ENCODE data around the gene USP24.

Gene USP24

DNA sequence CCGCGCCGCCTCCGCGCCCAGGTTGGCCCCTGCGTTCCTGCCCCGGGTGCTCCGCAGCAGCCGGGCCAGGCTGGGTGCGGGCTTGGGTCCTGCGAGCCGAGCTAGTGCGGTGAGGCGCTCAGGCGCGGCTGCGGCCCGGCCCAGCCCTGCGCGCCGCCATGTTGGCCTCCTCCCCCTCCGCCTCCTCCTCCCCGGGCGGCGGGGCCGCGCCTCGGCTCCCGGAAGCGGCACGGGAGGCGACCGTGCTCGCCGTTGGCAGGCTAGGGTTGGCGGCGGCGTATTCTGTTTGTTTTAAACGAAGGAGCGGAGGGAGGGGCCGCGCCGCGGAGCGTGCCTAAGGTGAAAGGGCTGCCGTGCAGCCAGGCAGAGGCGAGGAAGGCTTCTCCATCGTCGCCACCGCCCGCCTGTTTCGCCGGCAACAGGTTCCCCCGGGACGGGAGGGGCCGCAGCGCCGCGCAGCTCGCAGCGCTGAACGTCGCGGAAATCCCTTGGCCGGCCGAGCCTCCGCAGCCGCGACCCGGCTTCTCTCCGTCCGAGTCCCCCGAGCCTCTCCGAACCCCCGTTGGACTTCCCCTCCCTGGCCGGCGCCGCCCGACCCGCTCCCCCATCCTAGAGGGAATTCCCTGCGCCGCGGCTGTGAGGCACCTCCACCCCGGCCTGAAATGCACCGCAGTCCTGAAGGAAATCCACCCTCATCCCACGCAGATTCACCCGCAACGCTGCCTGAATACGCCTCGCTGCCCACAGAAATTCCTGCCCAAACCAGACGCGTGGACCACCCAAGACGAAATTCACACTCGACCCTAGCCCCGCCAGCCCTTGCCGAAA lies at the start of gene USP24:
USP24 (minus strand) TSS at position 171 of the 828 bp plus-strand sequence. CDS start 251 bp downstream, outside the sequence.
- DNase-seq (ENCODE audit: low spot score): peak; percentile 77

DNA sequence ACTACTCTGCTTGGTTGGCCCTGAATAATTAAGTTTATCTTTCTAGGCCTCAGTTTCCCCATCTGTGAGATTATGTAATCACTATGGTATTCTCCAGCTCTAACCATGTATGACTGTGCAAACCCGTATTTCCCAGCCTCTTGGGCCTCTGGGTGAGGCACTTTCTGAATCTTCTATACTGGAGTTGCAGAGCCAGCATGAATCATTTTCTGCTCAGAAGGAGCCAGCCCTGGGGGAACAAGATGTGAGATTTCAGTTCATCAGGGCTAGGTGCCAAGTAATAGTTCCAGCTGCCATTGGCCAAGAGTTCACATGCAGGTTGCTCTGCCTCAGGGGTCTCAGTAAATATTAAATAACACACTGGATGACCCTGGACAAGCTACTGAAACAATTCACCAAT lies 47.7 kb upstream of the USP24 start:
- no peak for DNase-seq (ENCODE audit: low spot score)

DNA sequence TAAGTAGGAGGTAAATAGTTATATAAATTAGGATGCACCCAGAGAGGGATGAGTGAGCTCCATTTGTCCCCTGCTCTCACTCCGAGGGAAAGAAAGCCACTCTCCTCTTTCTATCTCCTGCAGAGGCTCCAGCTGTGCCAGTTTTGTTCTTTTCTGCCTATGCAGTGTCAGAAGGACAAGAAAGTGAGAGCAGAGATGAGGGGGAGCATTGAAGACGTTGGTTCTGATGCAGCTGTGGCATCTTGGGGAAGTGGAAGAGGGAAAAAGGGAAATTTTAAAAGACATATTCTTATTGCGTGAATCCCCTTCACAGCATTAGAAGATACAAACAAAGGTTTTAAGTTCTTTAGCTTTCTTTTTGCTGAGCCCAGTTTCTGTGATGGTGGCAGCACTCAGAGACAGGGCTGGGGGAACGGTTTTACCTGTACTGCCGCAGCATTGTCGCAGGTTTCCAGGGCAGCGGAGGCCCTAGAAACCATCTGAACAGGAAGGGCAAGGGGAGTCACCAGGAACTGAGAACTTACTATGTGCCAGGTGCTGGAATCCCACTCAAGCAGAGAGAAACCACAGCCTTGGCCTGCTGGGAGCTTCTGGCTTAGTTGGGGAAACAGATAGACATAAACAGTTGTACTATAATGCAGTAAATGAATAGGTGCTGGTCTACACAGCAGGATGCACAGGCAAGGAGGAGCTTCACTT lies 44.9 kb upstream of the USP24 start:
- DNase-seq (ENCODE audit: low spot score): no peak

- peak; percentile 49 for DNase-seq (ENCODE audit: low spot score)
Observed at GRCh38 chr1:55257958-55258357, 42.8 kb upstream of the USP24 start.

- DNase-seq (ENCODE audit: low spot score): no peak
Observed at GRCh38 chr1:55255901-55256300, 40.7 kb upstream of the USP24 start.

GRCh38 chr1:55252942-55253589 lies 37.9 kb upstream of the USP24 start:
- no peak for DNase-seq (ENCODE audit: low spot score)

DNA sequence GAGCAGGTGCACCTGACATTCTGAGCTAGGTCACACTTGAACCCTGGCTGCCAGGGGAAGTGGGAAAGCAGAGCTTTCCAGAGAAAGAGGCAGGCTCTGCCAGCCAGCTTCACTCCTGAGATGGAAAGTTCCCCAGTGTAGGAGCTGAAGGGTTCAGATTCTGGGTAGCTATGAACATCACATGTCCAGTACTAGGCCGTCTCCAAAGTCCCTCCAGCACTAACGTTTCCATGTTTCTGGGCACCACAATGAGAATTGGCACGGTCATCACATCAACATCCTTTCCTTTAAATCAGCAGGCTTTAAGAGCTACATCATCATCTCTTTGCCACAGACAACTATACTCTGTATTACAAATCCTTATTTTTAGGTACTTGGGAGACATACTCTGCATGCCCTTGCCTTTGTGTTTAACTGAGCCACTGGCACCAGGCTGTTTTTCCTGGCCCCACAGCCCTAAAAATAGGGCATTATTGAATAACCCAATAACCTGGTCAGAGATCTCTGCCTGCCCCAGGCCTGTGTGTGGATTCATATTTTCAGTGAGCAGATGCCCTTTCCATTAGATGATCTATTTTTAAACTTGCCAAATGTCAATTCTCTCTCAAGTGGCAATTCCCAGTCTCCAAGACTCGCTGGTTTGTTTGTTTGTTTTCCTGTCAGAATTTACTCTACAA lies 35.4 kb upstream of the USP24 start:
- no peak for DNase-seq (ENCODE audit: low spot score)

GRCh38 chr1:55249646-55250398 lies 34.7 kb upstream of the USP24 start:
- no peak for DNase-seq (ENCODE audit: low spot score)

DNA sequence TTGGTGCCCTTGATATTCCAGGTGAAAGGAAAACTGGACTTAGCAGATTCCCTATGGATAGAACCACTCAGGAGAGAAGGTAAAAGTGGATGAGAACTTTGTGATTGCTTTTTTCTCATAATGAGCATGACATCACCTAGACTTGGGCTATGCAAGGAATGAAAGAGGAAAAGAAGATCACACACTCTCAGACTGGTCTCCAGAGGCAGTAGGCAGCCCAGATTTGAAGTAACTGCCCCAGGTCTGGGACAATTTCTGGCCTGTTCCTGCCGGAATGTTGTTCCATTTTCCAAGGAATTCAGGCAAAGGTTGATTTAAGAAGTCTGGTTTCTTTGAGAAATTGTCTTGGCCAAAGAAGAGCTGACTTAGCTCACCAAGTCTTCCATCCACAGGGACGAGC lies 31.7 kb upstream of the USP24 start:
- no peak for DNase-seq (ENCODE audit: low spot score)

- DNase-seq (ENCODE audit: low spot score): no peak
Observed at GRCh38 chr1:55246331-55246730, 31.2 kb upstream of the USP24 start.

- DNase-seq (ENCODE audit: low spot score): no peak
Observed at GRCh38 chr1:55245781-55246180, 30.6 kb upstream of the USP24 start.

- DNase-seq (ENCODE audit: low spot score): no peak
Observed at GRCh38 chr1:55244476-55245099, 29.4 kb upstream of the USP24 start.

GRCh38 chr1:55243655-55244054 lies 28.5 kb upstream of the USP24 start:
- DNase-seq (ENCODE audit: low spot score): no peak

DNA sequence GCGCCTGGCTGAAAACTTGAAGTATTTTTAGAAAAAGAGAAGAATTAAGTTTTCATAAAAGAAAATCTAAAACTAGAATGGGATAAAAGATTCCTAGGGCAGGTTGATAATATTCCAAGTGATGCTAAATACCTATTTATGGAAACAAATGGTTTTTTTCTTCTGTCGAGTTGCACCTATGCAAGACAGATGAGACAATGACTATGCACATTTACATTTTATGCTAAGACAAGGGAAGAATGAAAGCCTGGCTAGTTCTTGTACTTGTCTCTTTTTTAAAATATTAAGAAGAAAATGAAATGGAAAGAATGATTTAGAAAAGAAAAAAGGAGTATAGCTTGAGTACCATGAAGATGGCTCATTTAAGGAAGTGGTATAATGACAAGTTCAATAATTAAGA lies 24.4 kb upstream of the USP24 start:
- DNase-seq (ENCODE audit: low spot score): no peak

DNA sequence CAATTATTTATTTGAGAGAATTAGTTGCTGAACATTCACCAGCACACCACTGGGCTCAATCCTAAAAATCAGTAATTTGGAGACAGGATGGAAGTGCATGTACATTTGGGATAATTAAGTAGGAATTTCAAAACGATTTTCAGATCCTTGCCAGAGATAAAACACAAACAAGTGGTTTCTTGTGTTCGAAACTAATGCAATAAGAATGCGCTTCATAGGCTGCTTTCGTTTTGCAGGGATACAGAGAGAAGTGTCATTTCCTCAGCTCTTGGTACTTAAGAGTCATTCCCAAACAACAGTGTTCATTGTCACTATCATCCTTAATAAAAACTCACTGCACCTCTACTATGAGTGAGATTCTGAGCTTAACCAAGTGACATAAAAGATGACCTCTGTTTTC lies 20.6 kb upstream of the USP24 start:
- DNase-seq (ENCODE audit: low spot score): no peak

DNA sequence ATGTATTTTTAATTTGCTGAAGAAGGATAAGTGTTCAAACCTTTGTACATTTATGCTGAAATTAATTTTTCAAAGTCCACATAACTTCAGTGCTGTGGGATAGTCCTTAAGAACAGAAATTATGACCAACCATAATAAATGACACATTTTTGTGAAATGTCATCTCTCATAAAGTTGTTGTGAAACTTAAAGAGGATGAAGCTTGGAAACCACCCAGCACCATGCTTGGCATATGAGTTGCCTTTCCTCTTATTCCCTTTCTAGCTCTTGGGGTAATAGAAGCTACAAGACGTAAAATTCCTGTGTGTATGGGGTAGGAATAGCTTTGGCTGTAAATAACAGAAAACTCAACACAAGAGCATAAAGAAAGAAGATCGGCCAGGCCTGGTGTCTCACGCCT lies 18.9 kb upstream of the USP24 start:
- DNase-seq (ENCODE audit: low spot score): no peak

- DNase-seq (ENCODE audit: low spot score): no peak
Observed at GRCh38 chr1:55233145-55233777, 18.1 kb upstream of the USP24 start.

GRCh38 chr1:55232448-55233144 lies 17.4 kb upstream of the USP24 start:
- DNase-seq (ENCODE audit: low spot score): no peak

- DNase-seq (ENCODE audit: low spot score): no peak
Observed at GRCh38 chr1:55231745-55232144, 16.6 kb upstream of the USP24 start.

DNA sequence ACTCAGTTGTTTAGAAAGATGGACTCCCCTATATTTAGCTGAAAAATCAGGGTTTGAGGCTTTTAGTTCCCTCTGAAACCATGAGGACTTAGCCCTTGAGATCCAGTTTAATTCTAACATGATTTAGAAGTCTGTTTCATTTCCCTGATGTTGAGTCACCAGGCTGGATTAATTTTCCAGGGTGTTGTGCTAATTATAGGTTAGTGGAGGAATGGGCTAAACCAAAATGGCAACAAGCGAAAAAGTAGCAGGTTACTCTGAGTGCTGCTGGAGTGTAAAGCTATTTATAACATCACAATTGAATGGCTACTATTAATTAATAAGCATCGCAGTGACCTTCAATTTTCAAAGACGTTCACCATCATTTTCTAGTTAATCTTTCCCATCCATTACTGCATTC lies 15.5 kb upstream of the USP24 start:
- DNase-seq (ENCODE audit: low spot score): no peak
